Adipocyte (in vitro differentiated cells): ENCODE measurements around the gene ACO1.
A peak's percentile ranks its signal among the peaks of the same experiment; 100 is the strongest.

Experiments used
- DNase-seq: peaks from one replicate; pipeline ENCODE4 v3.0.0-alpha.2; 2015; ENCODE audit warnings: low read depth
- H3K27me3 ChIP-seq: replicated peaks from 2 replicates; pipeline ENCODE4 v1.7.0; 2013; ENCODE audit warnings: mild to moderate bottlenecking, low read length, moderate library complexity; ENCODE audit not compliant: control insufficient read depth, insufficient read depth
- H3K36me3 ChIP-seq: 2 replicates; pipeline ENCODE4 v1.7.0; 2013; ENCODE audit warnings: low read length, mild to moderate bottlenecking, moderate library complexity; ENCODE audit not compliant: control insufficient read depth, insufficient read depth, severe bottlenecking
- H3K4me1 ChIP-seq: 2 replicates; pipeline ENCODE4 v1.7.0; 2013; ENCODE audit warnings: mild to moderate bottlenecking, low read length, moderate library complexity; ENCODE audit not compliant: control insufficient read depth, insufficient read depth
- H3K4me3 ChIP-seq: 2 replicates; pipeline ENCODE4 v1.7.0; 2013; ENCODE audit warnings: mild to moderate bottlenecking, low read length, moderate library complexity
- H3K9ac ChIP-seq: 2 replicates; pipeline ENCODE4 v1.7.0; 2013; ENCODE audit warnings: mild to moderate bottlenecking, low read length, moderate library complexity
- H3K9me3 ChIP-seq: 2 replicates; pipeline ENCODE4 v1.7.0; 2013; ENCODE audit warnings: mild to moderate bottlenecking, low read length, moderate library complexity; ENCODE audit not compliant: control insufficient read depth

Gene ACO1

DNA sequence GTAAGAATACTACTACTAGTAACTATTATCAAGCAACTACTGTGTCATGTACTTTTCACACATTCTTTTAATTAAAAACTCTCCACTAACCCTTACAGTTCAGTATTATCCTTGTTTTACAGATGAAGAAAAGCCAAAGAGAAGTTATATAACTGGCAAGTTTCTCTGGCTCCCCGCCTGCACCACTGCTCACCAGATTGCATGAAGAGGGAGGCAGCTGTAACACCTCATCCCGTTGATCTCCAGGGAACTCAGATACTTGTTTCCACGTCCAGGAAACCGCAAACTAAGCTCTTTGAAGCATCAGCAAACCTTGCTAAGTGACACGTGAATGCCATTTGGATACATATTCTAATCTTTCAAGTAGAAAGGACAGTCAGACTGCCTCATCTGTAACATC, 71.3 kb downstream of the ACO1 start:
- Histone ChIP-seq H3K9me3 (no peaks in the 10 kb centered on the region), H3K4me1 (peaks cover 10% of the 10 kb centered on the region), H3K36me3 (peaks cover 63% of the 10 kb centered on the region), H3K27me3 (no peaks in the 10 kb centered on the region), H3K9ac (no peak overlapping the region), H3K4me3 (no peak overlapping the region)
- DNase-seq, result no peak

- H3K4me3 ChIP-seq, result no peak overlapping the region
- H3K9me3 ChIP-seq, result no peaks in the 10 kb centered on the region
- no peak for DNase-seq
- peaks cover 55% of the 10 kb centered on the region for H3K36me3 ChIP-seq
- H3K27me3 ChIP-seq, result no peaks in the 10 kb centered on the region
- H3K9ac ChIP-seq, result no peak overlapping the region
- H3K4me1 ChIP-seq, result peaks cover 10% of the 10 kb centered on the region
Measured at GRCh38 chr9:32456564-32456963, 72.1 kb downstream of the ACO1 start.

DNA sequence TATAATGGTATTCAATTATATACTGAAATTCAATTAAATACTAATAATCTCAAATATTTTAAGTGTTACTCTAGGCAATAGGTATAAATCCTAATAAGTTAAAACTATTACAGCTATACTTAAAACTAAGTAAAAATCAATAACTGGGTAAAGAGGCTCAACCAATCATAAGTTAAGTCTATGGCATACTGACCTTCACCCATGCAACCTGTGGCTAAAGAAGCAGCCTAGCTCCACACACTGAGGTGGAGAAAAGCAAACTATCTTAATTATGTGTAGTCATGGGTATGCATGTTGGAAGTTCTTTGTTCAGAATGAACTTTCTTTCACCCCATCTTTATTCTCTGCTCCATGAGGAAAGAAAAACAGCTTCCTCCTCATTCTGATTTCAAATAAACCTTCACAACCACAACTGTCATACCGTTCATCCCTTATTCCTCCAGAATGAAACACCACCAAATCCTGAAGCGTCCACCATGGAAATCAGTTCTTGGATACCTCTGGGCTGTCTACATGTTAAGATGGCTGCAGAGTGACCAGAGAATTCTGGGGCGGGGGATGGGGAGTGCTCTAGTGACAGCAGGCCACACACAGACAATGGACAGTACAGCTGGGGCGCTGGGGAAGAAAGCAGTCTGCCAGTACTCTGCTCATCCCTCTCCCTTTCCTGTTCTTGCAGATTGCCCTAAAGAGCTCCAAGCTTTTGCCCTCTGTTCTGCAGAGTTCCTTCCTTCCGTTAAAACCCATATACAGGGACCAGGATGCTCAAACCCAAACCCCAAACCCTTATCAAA, 79.3 kb downstream of the ACO1 start:
- H3K36me3 ChIP-seq, result peaks cover 25% of the 10 kb centered on the region
- no peak overlapping the region for H3K4me3 ChIP-seq
- H3K9me3 ChIP-seq, result no peaks in the 10 kb centered on the region
- DNase-seq, result no peak
- H3K4me1 ChIP-seq, result peaks cover 3% of the 10 kb centered on the region
- H3K27me3 ChIP-seq, result no peaks in the 10 kb centered on the region
- H3K9ac ChIP-seq, result no peak overlapping the region

DNA sequence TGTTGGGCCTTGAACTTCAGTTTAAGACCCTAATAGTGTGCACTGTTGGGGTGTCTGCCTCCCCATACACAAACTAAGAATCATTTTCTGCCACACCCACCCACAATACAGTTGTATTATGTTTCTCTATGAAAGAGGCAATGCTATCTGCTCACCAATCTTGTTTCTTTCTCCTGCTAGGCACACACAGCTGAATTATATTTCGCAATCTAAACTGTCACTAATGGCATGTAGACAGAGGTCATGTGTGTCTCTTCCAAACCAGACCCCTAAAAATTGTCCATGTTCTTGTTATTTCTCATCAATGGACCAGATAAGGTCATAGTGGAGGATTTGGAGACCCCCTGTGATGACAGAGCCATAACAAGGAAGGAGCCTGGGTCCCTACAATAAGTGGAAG, 84.3 kb downstream of the ACO1 start:
- H3K9me3 ChIP-seq, result no peaks in the 10 kb centered on the region
- no peak overlapping the region for H3K9ac ChIP-seq
- no peak overlapping the region for H3K4me3 ChIP-seq
- no peaks in the 10 kb centered on the region for H3K27me3 ChIP-seq
- no peak for DNase-seq
- H3K36me3 ChIP-seq, result peaks cover 39% of the 10 kb centered on the region
- H3K4me1 ChIP-seq, result peaks cover 4% of the 10 kb centered on the region

DNA sequence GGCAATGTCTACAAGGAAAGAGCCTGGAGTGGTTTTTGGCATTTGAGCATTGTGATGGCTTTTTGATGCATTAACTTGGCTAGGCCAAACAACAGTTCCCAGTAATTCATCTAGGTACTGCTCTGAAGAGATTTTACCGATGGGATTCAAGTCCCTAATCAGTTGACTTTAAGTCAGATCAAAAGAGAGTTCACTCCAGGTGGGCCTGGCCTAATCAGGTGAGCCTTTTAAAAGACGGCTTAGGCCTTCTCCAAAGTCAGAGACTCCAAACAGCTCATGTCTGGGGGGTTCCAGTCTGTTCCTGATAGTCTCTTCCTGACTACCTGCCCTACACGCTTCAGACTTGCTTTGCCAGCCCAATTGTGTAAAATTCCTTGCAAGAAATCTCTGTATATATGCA, 87.9 kb downstream of the ACO1 start:
- H3K4me1 ChIP-seq, result peaks cover 4% of the 10 kb centered on the region
- no peaks in the 10 kb centered on the region for H3K27me3 ChIP-seq
- peaks cover 43% of the 10 kb centered on the region for H3K36me3 ChIP-seq
- H3K9ac ChIP-seq, result no peak overlapping the region
- no peak for DNase-seq
- no peaks in the 10 kb centered on the region for H3K9me3 ChIP-seq
- no peak overlapping the region for H3K4me3 ChIP-seq

GRCh38 chr9:32483343-32483742, 98.9 kb downstream of the ACO1 start:
- DNase-seq, result no peak
- no peaks in the 10 kb centered on the region for H3K27me3 ChIP-seq

DNA sequence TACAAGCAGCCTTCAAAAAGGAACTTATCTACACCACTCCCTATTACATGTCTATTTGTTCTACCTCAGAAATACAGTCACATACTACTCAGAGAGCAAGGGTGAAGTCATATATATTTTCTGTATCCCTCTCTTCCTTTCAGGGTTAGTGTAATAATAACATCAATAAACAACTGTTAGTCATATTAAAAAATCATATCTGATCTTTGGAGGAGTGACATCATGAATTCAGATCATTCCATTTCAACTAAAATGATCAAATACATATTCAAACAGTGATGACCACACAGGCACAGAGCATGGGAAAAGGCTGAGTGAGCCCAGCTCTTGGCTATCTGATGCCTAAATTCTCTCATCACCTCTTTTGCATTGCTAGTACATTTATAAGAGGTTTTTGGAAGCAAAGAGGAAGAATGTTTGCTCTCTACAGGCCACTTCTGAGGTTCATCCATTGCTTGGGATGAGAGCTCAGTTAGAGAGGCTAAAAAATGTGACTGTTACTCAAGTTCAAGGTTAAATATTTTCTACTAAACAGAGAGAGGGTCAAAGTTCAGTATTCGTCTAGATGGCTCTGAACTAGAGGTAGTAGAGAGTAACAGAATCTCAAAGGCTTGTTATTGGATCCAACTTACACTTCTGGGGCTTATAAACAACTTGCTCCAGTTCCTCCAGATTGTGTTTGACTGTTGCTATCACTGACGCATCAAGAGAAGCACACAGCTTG, 102.6 kb downstream of the ACO1 start:
- H3K9ac ChIP-seq, result no peak overlapping the region
- H3K9me3 ChIP-seq, result no peaks in the 10 kb centered on the region
- H3K4me1 ChIP-seq, result peaks cover 3% of the 10 kb centered on the region
- peaks cover 42% of the 10 kb centered on the region for H3K36me3 ChIP-seq
- H3K27me3 ChIP-seq, result no peaks in the 10 kb centered on the region
- DNase-seq, result peak; percentile 39
- no peak overlapping the region for H3K4me3 ChIP-seq

More at GRCh38 chr9:32483343-32483742, 98.9 kb downstream of the ACO1 start:
- H3K4me3 ChIP-seq, result no peak overlapping the region
- peaks cover 60% of the 10 kb centered on the region for H3K36me3 ChIP-seq
- H3K9me3 ChIP-seq, result no peaks in the 10 kb centered on the region
- peaks cover 3% of the 10 kb centered on the region for H3K4me1 ChIP-seq
- no peak overlapping the region for H3K9ac ChIP-seq

GRCh38 chr9:32487981-32488380, 103.5 kb downstream of the ACO1 start:
- H3K9ac ChIP-seq, result no peak overlapping the region
- H3K4me3 ChIP-seq, result no peak overlapping the region
- peaks cover 3% of the 10 kb centered on the region for H3K4me1 ChIP-seq
- H3K9me3 ChIP-seq, result no peaks in the 10 kb centered on the region
- peak; percentile 53 for DNase-seq
- no peaks in the 10 kb centered on the region for H3K27me3 ChIP-seq
- peaks cover 36% of the 10 kb centered on the region for H3K36me3 ChIP-seq

DNA sequence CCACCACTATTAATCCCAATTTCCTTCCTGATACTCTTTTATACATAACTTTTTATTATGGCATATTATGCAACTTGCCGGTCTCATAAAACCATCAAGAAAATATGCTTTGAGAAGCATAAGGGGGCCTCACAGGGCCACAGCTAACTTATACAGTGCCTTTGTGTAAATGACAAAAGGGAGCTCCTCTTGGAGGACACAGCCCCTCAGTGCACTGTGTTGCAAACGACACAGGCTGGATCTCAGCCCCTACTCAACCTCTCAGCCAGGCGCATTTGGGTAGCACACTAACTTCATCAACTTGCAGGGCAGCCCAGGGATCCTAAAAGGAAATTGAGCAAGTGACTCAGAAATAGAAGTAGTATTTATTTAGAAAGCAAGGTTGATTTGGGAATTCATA, 106.2 kb downstream of the ACO1 start:
- Histone ChIP-seq H3K9ac (no peak overlapping the region), H3K27me3 (no peaks in the 10 kb centered on the region), H3K36me3 (peaks cover 18% of the 10 kb centered on the region), H3K4me3 (no peak overlapping the region), H3K9me3 (no peaks in the 10 kb centered on the region), H3K4me1 (peaks cover 3% of the 10 kb centered on the region)
- no peak for DNase-seq

- Histone ChIP-seq H3K9me3 (no peaks in the 10 kb centered on the region), H3K4me3 (no peak overlapping the region), H3K27me3 (no peaks in the 10 kb centered on the region), H3K4me1 (no peaks in the 10 kb centered on the region), H3K9ac (no peak overlapping the region), H3K36me3 (peaks cover 13% of the 10 kb centered on the region)
- no peak for DNase-seq
Measured at GRCh38 chr9:32497921-32498320, 113.5 kb downstream of the ACO1 start.

GRCh38 chr9:32500768-32501167, 116.3 kb downstream of the ACO1 start:
- peaks cover 13% of the 10 kb centered on the region for H3K36me3 ChIP-seq
- H3K4me1 ChIP-seq, result no peaks in the 10 kb centered on the region
- no peak for DNase-seq
- H3K27me3 ChIP-seq, result no peaks in the 10 kb centered on the region
- H3K4me3 ChIP-seq, result no peak overlapping the region
- H3K9ac ChIP-seq, result no peak overlapping the region
- H3K9me3 ChIP-seq, result no peaks in the 10 kb centered on the region
